ENCODE data around the gene NRP2. TPM values are rescaled to one million over a fixed set of nuclear protein-coding genes. Genes with fewer than 3 reads are reported as not detected.

NRP2 gene
- total RNA-seq, 1 experiment from 2014 or later, result 13.9 TPM

DNA sequence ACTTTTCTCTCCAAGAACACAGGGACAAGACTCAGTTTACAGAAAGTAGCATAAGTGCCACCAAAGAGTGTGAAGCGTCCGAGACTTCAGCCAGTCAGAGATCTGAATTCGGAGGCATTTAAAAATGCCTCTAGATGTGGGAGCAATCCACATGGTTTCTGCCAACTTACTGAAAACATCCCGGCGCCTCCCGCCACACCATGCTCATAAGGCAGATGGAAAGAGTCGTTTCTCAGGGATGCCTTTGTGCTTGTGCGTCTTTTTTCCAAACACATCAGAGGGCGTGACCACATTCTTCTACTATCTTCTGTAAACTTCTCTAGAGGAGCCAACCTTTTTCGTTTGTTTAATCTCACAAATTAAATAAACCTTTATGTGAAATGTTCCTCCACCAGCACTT lies 88.7 kb downstream of the NRP2 start:
- peak; percentile 20 for DNase-seq (ENCODE audit: low spot score)

DNA sequence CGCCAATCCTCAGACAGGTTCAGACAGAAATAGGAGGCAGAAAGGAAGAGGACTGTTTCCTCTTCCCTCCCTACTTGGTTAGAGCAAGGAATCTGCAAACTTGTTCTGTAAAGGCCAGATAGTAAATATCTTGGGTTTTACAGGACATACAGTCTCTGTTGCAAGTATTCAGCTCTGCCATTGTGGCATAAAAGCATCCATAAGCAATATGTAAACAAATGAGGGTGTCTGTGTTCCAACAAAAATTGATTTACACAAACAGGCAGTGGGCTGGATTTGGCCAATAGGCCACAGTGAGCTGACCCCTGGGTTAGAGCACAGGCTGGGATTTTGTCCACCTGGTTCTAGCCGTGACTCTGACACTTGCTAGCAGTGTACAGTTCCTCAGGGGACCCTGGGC lies 89.4 kb downstream of the NRP2 start:
- no peak for DNase-seq (ENCODE audit: low spot score)

DNA sequence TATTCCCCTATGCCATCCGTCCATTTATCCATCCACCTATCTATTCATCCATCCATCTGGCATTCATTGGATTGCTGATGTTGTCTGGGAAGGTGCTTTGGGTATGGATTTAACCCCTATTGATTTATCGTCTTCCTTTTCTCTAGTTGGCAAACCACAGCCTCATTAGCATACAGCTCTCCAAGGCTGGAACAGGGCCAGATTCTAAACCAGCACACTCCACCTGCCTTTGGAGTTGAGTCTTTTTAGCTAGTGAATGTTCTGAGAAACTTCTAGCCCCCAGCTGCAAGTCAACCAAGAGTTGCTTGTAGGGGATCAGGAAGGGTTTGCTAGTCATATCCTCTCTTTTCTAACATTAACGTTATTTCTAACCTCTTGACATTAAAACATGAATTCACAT lies 90.7 kb downstream of the NRP2 start:
- no peak for DNase-seq (ENCODE audit: low spot score)

DNA sequence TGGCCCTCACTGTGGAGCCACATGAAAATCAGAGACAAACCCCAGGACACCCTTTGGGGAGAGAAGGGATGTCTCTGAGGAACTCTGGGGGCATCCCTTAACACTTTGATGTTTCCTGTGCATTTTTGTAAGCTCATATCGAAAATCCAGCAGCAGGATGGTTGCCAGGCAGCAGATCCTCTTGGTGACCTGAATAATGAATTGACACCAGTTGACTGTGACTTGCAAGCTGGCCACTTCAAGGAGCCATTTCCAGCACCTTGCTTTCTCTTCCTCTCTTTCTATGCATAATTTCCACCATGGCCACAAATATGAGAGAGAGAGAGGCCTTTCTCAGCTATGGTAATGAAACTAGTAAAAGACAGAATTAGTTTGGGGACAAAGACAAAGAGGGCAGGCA lies 91.7 kb downstream of the NRP2 start:
- DNase-seq (ENCODE audit: low spot score), result no peak

DNA sequence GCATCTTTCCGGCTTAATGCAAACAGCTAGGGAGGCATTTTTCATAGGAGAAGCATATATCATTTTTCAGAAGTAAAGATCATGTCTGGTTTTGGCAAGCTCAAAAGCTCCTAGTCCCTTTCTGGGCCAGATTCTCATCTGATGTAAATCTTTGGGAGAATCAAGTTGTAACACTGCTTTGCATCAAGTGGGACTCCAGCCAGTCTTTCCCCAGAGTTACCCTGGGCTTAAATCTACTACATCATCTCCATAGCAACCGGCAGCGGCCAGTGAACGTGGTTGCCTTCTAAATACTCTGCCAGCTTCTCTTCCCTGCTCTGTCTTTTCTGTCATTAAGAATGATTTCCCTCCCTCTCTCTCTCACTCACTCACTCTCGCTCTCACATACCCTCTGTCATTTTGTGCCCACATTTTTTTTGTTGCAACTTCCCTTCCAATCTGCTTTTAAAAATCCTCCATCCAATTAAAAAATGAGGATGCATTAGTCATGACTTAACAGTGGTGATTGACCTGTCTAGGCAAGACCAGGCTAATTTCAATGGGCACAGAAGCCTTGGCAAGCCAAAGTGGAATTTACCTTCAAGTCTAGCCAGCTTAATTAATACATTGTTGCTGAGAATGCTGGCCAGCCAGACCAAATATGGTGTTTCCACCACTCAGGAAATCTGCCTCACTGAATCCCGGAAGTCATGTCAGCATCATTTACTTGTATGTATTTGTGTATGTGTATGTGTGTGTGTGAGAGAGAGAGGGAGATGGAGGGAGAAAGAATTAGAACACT lies 93.0 kb downstream of the NRP2 start:
- no peak for DNase-seq (ENCODE audit: low spot score)

DNA sequence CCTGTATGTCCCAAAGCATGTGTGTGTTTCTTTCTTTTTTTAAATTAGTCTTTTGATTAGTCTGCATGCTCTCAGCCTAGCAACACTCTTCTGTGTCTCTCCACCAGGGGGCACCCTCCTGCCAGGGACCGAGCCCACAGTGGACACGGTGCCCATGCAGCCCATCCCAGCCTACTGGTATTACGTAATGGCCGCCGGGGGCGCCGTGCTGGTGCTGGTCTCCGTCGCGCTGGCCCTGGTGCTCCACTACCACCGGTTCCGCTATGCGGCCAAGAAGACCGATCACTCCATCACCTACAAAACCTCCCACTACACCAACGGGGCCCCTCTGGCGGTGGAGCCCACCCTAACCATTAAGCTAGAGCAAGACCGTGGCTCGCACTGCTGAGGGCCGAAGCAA lies 93.8 kb downstream of the NRP2 start:
- DNase-seq (ENCODE audit: low spot score), result no peak

DNA sequence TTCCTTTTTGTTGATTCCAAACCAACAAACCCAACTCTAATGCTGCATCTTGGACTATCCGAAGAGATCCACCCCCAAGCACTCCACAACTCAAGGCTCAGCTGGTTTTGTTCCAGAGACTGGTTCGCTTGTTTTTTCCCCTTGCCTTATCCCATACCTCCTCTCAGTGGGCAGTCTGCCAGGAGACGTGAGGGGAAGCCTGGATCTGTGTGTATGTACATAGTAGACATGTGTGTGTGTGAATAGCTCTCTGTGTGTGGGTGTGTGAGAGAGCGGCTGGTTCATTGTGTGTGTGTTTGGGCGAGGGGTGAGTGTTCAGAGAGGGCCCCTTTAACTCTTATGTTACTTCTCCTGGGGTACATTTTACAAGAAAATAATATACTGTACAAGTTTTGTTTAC lies 94.4 kb downstream of the NRP2 start:
- no peak for DNase-seq (ENCODE audit: low spot score)

DNA sequence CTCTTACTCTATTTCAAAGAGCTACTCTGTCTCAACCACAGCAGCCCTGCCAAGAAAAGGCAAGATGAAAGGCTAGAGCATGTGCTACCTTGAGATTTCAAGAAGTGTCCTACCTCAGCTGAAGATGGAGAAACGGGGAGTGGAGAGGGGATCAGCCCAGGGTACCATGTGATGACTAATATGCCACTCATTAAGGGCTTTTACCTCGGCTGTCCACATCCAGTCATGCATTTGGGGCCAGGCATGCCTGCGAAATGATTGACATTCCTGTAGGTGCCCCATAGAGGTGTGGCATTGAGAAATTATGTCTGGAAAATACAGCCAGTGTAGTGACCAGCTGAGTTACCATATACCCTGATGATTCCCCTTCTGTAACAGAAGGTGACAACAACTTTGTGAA lies 96.1 kb downstream of the NRP2 start:
- no peak for DNase-seq (ENCODE audit: low spot score)

DNA sequence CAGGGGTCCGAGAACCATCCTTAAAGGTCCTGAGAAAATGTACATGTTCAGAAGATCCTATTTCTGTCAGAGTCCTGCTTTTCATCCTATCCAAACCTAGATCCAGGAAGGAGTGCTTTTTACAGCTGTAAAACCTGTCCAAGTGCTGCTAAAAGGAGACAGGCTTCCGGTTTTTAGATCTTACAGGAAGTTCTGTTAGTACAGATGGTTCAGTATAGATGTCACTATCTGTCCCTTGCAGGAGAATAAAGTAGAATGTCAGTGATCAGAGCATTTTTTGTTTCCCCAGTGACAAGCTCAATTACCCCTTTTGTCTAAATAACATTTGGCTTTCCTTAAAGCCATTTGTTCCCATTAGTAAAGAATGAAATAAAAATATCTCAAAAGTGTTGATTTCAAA lies 98.3 kb downstream of the NRP2 start:
- DNase-seq (ENCODE audit: low spot score), result no peak

DNA sequence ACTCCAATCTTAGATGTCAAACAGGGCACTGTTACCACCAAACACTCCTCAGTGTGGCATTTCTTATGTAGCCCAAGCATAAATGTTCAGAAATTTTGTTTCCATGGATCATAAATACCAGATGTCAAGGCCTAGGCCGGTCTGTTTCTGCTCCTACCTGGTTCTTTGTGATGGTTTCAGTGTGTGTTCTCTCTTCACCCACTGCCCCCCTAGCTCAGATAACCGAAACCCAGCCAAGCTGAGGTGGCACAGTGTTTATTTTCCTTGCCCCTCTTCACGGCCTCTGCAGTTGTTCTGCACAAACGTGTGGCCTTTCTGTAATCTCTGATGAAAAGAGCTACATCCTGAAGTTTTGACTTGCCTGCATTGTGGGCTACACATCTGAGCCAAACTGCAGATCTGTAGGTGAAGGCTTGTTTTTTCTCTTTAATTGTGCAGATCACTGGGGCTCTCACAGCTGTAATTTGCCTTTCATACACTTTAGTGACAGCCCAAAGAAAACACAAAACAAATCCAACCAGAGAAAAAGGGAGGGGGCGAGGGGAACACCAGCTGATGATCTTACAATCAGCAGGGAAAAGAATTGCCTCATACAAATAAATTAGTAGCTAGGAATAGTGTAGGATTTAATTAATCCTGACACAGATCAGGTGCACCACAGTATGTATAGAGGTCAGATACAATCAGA lies 99.1 kb downstream of the NRP2 start:
- DNase-seq (ENCODE audit: low spot score), result no peak

DNA sequence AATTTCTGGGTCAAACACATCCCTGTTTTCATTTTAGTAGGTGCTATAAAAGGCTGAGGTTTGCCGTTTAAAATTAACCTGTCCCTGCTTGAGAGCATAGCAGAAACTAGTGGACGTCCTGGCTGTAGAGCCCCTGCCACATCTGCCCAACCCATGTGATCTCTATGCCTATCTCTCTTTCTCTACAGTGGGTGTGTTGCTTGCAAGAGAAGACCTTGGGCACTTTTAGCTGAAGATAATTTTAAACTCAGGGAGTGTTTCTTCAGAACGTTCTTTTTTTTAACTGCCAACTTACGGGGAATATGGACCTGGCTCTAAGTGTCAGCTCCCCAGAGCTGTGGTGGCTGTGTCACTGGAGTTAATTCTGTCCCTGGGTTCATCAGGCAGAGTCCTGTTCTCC lies 100.6 kb downstream of the NRP2 start:
- DNase-seq (ENCODE audit: low spot score), result no peak

DNA sequence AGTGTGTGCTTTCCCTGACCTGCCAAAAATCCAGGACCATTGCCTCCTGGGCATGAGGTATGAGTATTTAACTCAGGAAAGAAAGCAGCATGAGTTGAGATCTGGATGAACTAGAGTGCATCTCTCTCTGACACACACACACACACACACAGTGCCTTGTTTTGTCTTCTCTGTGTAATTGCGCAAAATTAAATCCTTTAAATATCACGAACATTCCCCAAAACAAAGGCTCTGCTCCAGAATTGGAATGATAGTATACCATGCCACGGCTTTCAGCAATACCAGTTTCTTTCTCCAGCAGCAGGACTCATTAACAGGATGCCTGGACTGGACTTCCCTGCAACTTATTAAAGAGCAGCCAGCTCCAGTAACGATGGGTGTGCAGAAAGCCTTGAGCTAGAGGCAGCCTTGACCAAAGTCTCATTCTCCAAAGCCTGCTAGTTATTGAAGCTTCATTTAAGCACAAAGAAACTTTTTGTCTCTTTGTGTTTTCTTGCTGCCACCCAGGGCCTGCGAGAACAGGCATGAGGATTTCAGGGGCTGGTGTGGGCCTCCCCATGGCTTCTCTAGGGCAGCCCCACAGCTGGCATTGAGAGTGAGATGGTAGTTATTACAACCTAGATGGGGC lies 101.7 kb downstream of the NRP2 start:
- DNase-seq (ENCODE audit: low spot score), result no peak

DNA sequence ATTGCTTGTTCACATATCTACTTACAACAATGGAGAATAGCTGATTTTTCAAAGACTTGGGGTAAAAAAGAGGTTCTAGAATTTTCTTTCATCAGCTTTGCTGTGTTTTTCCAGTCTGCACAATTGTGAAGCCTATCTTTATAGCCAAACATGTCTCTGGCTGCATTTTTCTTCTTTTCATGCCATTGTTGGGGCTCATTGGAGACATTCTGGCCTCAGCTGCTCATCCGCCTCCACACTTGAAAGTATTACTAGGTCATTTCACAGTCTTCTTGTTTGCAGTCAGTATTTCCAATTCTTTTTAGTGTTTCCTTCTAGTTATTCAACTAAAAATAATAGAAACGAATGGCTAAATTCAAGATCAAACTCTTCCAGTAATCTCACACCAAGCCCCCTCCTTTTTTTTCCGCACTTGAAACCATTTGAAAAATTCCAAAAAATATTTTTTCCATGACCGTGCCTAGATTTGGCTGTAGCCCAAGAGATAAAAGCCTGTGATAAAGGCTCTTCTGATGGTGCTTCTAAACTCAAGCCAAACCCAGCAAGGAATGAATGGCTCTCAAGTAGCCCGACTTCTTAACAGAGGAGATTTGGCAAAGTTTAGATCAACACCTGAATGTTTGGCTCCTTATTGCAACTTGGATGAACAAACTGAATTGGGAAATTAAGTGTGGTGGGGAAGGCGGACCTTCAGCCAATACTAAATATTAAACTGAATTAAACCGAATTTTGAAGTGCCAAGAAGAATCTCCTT lies 103.4 kb downstream of the NRP2 start:
- no peak for DNase-seq (ENCODE audit: low spot score)

DNA sequence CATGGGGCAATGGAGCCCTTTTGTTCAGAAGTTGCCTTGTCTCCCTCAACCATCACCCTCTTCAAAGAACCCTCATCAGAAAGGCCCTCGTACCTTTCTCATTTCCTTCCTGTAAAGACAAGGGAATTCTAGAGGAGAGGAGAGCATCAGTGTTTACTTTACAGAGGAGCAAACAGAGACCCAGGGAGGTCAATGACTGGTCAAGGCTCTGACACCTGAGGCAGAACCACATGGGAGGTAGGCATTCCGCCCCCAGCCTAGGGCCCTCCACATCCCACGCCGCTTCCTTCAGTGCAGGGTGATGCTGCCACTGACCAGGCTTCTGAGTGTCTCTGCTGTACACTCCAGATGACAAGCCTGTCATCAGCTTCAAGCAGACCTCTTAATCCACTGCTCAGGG lies 104.7 kb downstream of the NRP2 start:
- DNase-seq (ENCODE audit: low spot score), result no peak

DNA sequence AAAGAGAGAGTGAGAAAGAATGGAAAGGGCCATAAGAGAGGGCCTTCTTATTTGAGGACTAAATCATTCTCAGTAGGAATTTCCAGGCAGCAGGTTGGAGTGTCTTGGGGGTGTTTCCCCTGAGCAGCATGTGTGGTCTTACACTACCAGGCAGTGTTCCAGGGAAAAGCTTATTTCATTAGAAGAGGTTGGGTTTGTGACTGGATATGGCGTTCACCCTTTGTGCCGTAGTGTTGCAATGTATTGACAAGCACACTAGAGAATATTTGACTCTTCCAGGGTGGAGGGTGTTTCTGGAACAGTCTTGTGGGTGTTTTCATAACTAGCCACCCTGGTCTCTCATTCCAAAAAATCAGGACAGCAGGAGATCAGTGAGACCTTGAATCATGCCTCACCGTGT lies 105.5 kb downstream of the NRP2 start:
- no peak for DNase-seq (ENCODE audit: low spot score)

DNA sequence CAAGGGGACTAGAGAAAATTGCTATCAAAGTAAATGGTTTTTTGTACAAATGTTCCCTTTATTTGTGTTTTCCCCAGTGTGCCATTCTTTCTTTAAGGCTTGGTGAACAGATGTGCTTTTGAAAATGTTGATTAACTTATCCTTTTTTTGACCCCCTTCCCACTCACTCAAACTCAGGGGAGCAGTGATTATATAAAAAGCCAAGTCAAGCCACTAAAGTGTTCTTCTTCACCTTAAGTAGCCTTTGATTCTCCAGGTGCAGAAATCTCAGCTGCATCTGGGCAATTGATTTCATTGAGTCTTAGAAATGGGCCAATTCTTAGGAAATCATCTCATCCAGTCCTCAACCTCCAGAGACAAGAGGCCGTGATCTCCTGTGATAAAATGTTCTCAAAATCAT lies 107.6 kb downstream of the NRP2 start:
- no peak for DNase-seq (ENCODE audit: low spot score)

DNA sequence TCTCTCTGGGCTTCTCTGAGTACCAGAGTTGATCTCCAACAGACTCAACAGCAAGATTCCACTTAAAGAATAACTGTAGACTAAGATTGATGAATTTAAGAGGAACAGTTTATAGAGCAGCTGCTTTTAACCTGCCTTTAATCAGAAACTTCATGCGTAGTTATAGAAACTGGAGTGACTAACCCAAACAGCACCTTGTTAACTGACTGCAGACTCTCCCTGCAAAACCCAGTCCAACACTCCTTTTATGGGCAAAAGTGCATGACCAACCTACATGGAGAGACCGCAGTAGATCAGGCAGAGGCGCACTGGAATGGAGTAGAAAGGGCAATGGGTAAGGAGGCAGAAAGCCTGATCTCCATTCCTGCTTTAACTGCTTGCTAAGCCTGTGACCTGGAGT lies 110.6 kb downstream of the NRP2 start:
- no peak for DNase-seq (ENCODE audit: low spot score)

DNA sequence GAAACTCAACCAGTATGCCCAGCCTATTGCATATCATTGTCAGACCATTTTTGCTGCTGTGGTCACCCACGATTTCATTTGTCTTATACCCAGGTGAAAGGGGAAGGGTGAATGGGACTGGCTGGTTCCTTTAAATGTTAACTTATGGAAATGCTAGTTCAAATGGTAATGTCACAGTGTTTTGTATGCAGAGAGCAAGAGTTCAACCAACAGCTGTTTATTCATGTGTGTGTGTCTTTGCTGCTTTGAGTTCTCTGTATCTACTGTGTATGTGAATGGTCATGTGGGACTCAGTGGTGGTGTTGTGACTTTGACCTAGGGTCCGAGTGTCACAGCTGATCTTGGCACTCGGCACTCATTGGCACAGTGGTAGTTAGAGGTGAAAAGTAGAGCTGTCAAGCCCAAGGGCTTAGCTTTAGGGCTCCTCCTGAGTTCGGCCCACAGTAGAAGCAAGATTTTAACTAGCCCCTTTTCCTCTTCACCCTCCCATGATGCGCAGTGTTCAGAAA lies 114.6 kb downstream of the NRP2 start:
- DNase-seq (ENCODE audit: low spot score), result no peak

DNA sequence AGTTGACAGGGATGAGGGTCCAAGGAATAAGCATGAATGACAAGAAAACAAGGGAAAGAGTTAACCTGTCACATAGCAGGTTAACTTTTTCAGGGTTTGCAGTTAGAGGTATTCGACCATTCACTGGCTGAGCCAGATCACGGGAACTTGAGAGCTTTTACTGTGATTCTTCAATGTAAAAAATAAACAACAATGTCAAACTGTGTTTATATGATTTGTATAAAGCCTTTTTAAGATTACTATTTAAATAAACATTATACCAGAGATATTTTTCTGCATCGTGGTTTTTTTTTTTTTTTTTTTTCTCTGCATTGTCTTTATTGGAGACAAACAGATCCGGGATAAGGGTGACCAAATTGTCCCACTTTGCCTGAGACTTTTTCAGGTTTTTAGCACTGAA lies 115.6 kb downstream of the NRP2 start:
- no peak for DNase-seq (ENCODE audit: low spot score)

DNA sequence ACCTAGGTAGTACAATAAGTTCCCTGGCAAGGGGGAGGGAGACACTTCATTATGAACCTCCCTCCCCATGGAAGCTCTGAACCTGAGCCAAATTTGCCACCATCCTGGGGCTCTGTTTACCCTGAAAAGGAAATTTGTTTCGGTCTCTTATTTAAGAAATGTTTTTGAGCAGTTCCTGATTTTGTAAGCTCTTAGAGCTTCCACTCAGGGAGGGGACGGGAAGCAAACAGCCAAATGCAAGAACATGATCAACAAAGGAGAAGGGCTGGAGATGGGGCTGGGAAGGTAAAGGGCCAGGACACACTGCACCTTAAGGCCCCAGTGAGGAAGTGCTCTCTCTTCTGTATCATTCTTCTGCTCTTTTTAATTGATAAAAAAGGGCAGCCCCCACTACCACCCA lies 117.9 kb downstream of the NRP2 start:
- no peak for DNase-seq (ENCODE audit: low spot score)

DNA sequence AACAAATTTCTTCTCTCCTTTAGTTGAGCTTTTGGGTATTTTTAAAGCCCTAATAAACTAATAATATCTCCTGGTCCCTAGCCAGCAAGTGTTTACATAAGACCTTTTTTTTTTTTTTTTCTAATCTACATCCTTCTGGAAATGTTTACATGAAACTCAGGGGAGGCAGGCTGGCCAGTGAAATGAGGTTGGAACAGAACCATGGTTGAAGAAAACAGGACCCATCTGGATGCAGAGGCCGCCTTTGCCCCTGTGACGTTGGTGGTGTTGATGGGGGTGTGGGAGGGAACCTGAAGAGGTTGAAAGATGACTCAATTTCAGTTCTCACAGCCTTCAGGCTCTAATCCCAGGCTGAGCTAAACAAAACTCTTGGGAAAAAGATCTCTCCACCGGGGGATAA lies 118.5 kb downstream of the NRP2 start:
- peak; percentile 82 for DNase-seq (ENCODE audit: low spot score)

DNA sequence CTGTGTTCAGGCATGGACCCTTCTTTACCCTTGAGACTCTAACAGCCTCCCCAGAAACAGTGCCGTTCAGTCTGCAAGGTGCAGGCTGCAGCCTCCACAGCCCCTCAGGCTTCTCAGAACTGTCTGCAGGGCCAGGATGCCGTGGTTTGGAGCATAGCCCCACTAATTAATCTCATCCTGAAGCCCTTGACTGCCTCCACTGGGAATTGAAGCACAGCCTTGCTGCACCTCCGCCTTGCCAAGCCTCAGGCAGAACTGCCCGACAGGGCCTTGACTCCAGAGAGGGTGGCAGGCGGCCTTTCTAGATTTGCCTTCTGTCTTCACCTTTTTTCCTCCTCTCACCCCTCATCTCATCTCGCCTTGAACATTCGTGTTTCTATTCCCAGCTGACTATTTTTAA lies 119.8 kb downstream of the NRP2 start:
- no peak for DNase-seq (ENCODE audit: low spot score)
